GM19452 (cell line): ENCODE data around the gene SCYGR1.
"Not testable (repeated sequence)": the region's sequence is repeated elsewhere in the genome, so short reads cannot be mapped to it uniquely, and the experiment has no call there.

Experiments used
- ATAC-seq: cut with Tn5 transposase; IDR thresholded peaks from one replicate; pipeline ENCODE4 v1.9.1; 2021; ENCODE audit not compliant: unreplicated experiment

Gene SCYGR1

DNA sequence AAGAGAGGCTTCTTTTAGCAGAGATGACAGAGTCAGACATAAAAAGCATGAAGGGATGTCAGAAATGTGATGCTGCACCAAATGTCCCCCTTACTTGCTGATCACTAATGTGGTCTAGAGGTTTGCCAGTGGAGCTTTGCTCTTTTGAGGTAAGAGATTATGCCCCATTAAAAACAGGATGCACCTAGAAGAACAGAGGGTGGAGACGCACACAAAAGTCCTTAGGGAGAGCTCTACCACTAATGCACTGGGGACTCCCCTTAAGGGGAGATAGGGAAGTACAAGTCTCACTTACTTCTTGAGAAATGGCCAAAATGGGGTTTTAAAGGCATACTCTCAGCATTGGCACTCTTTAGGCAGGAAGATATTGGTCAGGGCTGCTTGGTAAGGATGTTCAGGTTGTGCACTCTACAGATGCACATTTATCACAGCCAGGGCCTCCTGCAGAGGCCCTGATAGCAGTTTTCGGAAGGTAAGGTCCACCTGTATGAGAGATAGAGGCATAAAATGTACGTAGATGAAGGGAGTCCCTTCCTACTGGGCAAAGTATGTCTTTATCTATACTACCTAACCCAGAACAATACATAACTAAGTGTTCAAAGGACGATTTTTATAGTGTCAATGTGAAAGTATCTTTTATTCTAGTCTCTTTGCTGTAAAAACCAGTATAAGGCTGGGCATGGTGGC, 17.0 kb upstream of the SCYGR1 start:
- peak; percentile 35 for ATAC-seq

- no peak for ATAC-seq
These were observed 15.2 kb upstream of the SCYGR1 start for GRCh38 chr2:227402959-227403358.

DNA sequence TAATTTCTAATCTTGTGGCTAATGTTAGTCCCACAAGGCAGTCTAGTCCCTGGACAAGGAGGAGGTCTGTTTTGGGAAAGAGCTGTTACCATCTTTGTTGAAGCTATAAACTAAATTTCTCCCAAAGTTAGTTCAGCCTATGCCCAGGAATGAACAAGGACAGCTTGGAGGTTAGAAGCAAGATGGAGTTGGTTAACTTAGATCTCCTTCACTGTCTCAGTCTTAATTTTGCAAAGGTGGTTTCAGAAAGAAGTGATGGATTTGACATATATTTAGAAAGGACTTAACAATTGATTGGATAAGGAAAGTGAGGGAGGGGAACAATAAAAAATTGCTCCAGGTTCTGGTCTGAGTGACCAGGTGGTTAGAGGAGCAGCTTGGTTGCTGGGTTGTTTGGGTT, 14.6 kb upstream of the SCYGR1 start:
- no peak for ATAC-seq

DNA sequence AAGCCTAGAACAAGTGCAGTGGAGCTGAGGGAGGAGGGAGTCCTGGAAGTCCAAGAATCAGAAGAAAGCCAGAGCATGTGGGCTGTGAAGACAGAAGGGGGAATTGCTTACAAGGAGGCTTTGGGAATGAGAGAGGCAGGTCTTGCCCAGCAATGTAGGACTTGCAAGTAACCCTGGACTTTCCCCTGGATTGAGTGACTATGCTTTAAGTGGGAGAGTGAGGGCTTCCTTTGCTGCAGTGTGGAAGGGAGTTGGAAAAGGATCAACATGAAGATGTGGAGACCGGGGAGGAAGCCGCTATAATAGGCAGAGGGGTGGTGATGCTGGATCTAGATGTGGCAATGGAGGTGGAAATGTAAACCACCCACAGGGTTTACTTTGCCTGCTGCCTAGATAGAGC, 13.8 kb upstream of the SCYGR1 start:
- ATAC-seq, result no peak

DNA sequence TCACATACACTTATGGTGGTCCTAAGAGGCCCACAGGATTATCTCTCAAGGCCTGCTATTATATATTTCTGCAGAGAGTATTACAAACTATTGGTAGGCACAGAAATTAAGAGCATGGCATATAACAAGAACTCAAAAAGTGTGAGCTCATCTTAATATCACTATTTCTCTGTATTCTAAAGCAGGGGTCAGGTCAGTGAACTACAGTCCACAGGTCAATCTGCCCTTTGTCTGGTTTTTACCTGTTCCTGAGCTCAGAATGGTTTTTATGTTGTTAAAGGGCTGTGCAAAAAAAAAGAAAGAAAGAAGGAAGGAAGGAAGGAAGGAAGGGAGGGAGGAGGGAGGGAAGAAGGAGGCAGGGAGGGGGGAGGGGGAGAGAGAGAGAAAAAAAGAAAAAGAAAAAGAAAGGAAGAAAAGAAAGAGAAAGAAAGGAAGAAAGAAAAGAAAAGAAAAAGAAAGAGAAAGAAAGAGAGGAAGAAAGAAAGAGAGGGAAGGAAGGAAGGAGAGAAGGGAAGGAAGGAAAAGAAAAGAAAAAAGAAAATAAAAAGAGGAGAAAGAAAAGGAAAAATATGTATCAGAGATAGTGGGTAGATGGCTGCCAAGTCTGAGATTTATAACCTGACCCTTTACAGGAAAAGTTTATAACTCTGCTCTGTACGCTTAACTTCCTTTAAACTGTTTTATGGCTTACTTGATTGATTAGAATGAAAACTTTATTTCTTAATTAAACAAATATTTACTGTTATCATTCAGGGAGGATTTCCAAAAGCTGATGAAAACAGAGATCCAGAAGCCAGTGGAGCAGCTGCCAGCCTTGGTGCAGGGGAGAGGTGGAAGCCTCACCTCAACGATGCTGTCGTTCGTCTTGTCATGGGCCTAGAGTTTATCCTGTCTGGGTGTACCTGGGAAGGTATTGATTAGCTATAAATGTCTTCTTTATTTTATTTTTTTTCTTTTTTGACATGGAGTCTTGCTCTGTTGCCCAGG, 11.2 kb upstream of the SCYGR1 start:
- ATAC-seq, result no peak

- ATAC-seq, result no peak
These were observed 9.8 kb upstream of the SCYGR1 start for GRCh38 chr2:227397562-227397961.

DNA sequence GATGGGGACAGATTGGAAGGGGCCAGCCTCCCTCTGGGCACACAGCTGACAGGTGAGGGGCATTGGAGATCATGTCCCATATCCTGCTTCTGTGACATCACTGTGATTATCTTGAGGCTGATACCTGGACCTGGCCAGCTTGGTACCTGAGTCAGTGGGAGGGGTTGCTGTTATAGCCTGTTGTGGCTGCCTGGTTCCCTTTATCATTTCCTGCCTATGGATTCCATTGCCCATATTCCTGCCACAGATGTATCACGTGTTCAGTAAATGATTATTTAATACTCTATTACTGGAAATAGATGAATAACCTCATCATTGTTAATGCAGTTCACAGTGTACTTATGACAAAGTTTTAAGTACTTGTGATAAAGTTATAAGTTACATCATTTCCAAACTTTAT, 7.8 kb upstream of the SCYGR1 start:
- ATAC-seq, result no peak

GRCh38 chr2:227394401-227394800, 6.7 kb upstream of the SCYGR1 start:
- no peak for ATAC-seq

DNA sequence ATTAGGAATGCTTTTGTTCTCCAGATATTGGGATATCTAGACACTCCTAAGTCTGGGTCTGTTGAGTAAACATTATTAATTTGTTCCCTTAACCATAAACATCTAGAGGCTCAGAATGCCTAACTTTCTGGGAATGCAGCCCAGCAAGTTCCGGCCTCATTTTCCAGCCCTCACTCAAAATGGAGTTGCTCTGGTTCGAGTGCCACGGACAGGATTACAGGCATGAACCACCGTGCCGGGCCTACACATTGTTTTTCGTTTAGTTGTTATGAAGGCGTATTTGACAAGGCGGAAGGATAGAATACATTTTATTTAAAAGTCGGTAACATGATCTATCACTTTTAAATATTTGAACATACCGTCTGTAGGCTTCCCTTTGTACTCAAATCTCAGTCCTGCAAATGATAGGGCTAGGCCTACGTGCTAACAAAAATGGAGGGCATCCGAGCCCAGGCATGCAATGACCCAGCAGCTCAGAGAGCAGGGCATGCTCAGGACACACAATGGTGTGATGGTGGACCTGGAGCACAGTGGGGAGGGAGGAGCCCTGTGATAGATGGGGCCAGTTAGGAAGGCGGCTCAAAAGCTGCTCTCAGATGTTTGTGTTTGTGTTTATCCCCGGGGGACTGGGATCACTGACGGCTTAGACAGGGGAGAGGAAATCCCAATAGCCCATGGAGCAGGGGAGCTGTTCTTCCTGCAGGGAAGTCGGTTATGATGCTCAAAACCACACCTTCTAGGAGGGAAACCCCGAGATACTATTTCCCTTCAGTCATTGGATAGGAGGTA, 2.9 kb upstream of the SCYGR1 start:
- no peak for ATAC-seq

DNA sequence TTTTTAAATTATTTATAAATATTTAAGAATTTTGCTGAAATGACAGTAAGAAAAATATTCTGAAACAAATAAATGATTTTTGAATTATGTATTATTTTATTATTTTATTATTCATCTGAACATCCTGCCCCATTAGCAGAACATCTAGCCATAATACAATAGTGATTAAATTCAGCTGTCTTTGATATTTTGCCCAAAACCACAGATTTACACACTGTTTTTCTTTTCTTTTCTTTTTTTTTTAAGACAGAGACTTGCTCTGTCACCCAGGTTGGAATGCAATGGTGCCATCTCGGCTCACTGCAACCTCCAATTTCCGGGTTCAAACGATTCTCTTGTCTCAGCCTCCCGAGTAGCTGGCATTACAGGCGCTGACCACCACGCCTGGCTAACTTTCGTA, 1.9 kb upstream of the SCYGR1 start:
- no peak for ATAC-seq

GRCh38 chr2:227389231-227389630, 1.5 kb upstream of the SCYGR1 start:
- ATAC-seq, result no peak

DNA sequence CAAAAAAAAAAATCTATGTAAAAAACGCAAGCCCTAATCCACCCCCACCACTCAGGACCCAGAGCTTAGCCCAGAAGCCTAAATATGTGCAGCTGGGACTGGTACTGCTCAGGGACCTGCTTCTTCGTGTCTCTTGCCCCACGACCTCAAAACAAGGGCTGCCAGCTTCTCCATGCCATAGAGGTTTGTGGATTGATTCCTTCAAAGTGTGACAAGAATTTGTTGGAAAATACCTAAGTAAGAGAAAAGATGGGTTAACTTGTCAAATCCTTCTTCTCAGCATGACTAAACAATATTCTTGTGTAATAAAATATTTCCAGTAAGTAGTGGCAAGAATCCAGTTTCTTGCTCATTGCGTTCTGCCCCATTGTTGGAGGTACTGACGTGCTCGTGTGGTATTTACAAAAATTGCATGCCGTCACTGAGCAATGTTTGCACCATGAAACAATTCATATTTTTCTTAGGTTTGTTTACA, 825 bp upstream of the SCYGR1 start:
- no peak for ATAC-seq

- ATAC-seq, result no peak
These were observed 1.1 kb downstream of the SCYGR1 start for GRCh38 chr2:227386630-227387029.

GRCh38 chr2:227383686-227384085, 4.1 kb downstream of the SCYGR1 start:
- ATAC-seq, result no peak

DNA sequence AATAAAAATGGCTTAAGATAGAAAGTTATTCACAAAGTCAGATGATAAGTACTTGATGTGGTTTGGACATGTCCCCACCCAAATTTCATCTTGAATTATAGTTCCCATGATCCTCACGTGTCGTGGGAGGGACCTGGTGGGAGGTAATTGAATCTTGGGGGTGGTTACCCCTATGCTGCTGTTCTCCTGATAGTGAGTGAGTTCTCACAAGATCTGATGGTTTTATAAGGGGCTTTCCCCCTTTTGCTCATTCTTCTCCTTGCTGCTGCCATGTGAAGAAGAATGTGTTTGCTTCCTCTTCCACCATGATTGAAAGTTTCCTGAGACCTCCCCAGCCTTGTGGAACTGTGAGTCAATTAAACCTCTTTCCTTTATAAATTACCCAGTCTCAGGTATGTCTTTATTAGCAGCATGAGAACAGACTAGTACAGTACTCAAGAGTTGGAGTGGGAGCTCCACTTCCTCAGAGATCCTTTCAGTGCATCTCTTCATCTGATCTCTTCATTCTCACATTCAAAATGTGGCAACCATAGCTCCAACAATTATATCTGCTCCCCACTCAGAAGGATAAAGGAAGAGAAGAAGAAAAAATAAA, 5.4 kb downstream of the SCYGR1 start:
- not testable (repeated sequence) for ATAC-seq

DNA sequence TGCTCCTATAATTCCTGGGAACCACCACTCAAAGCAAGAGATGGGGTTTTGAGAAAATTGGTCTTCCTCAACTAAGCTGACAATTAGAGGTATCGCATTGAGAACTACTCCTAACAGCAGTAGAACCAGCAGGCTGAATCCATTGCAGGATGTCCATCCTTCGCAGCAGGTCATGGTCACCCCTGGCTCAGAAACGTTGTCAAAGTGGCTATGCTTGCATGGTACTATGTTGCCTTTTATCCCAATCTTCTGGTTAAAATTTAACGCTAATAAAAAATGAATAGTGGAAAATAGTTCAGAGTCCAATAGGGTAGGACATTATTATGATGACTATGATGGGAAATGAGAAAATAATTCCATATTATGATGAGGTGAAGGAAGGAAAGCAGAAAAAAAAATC, 8.7 kb downstream of the SCYGR1 start, which contains the start of gene TM4SF20:
TM4SF20 (minus strand) TSS at position 212 of the 400 bp plus-strand sequence; CDS start at position 174, 38 bp downstream.
- no peak for ATAC-seq

DNA sequence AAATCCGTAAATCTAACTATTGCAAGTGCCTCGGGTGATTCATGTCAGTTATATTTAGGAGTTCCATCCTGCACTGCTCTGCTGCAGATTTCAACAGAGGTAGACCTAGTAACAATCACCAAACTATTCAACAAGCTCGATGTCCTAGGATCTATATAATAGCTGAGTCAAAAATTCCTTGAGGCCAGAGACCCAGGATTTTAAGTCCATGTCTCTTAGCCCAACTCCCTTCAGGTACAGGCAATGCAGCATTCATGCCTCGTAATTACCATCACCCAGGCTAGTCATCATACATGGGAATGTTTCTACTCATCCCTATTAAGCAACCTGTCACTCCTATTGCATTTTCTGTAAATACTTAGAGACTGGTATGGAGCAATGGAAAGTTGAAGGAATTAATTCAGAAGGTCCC, 9.4 kb downstream of the SCYGR1 start:
- no peak for ATAC-seq

DNA sequence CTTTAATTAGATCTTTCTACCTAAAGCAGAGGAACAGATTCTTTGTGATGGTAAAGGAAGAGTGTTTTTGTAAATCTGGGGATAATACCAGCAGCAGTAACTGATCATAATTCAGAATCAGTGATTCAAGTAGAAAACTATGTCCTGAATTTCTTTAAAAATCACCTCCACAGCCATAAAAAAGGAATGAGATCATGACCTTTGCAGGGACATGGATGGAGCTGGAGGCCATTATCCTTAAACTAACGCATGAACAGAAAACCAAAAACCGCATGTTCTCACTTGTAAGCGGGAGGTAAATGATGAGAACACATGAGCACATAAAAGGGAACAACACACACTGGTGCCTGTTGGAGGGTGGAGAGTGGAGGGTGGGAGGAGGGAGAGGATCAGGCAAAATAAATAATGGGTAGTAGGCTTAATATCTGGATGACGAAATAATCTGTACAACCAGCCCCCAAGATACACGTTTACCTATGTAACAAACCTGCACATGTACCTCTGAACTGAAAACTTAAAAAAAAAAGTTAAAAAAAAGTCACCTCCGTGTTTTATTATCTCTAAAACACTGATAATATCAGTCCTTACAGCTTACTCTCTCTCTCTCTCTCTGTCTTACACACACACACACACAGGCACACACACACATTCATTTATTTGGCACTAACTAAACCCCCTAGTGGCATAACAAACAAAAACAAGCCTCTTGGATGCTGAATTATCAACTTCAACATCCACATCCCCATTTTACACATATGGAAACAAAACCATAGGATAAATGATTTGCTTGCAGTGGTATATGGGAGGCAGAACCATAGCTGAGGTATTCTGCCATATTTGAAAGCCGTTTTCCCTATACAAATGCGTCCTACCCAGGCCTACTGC, 10.0 kb downstream of the SCYGR1 start:
- ATAC-seq, result no peak

DNA sequence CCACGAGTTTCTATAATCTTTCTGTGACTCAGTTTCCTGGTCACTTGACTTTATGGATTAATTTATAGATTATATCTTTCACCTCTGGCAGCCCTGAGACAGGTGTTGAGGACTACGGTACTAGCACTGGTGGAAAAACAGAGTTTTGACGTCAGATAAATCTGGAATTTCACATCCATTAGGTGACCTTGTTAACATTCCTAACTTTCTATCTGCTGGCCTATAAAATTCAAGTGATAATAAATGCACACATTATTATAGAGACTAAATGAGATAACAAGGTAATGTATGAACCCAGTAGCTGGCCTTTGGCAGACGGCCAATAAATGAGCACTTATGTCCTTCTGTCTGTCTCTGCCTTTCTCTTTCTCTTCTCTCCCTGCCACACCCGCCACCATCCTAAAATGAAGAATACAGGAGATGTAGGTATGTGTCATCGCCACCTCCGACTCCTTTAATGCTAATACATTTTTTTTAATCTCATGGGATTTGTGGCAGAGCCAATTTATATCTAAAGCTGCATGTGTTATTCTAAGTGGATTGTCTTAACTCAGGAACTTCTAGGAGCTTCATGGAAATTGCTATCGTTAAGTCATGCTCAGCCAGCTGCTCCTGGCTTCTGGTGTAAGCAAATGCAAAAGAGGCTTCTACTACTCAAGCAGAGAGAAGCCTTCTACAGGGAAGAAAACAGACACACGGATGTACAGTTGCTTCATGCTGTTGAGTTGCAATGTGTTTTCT, 10.9 kb downstream of the SCYGR1 start:
- no peak for ATAC-seq
